NCI-H1092 (cell line): ENCODE data around the gene JMJD1C.
"Not testable (repeated sequence)": the region's sequence is repeated elsewhere in the genome, so short reads cannot be mapped to it uniquely, and the experiment has no call there.

ENCODE experiments used
- DNase-seq: peaks from one replicate; lab custom pipeline; 2025; lab: John Stamatoyannopoulos, UW

Gene JMJD1C, protein sequence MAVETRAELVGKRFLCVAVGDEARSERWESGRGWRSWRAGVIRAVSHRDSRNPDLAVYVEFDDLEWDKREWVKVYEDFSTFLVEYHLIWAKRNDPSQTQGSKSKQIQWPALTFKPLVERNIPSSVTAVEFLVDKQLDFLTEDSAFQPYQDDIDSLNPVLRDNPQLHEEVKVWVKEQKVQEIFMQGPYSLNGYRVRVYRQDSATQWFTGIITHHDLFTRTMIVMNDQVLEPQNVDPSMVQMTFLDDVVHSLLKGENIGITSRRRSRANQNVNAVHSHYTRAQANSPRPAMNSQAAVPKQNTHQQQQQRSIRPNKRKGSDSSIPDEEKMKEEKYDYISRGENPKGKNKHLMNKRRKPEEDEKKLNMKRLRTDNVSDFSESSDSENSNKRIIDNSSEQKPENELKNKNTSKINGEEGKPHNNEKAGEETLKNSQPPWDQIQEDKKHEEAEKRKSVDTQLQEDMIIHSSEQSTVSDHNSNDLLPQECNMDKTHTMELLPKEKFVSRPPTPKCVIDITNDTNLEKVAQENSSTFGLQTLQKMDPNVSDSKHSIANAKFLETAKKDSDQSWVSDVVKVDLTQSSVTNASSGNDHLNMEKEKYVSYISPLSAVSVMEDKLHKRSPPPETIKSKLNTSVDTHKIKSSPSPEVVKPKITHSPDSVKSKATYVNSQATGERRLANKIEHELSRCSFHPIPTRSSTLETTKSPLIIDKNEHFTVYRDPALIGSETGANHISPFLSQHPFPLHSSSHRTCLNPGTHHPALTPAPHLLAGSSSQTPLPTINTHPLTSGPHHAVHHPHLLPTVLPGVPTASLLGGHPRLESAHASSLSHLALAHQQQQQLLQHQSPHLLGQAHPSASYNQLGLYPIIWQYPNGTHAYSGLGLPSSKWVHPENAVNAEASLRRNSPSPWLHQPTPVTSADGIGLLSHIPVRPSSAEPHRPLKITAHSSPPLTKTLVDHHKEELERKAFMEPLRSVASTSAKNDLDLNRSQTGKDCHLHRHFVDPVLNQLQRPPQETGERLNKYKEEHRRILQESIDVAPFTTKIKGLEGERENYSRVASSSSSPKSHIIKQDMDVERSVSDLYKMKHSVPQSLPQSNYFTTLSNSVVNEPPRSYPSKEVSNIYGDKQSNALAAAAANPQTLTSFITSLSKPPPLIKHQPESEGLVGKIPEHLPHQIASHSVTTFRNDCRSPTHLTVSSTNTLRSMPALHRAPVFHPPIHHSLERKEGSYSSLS (N-terminal part only)

DNA sequence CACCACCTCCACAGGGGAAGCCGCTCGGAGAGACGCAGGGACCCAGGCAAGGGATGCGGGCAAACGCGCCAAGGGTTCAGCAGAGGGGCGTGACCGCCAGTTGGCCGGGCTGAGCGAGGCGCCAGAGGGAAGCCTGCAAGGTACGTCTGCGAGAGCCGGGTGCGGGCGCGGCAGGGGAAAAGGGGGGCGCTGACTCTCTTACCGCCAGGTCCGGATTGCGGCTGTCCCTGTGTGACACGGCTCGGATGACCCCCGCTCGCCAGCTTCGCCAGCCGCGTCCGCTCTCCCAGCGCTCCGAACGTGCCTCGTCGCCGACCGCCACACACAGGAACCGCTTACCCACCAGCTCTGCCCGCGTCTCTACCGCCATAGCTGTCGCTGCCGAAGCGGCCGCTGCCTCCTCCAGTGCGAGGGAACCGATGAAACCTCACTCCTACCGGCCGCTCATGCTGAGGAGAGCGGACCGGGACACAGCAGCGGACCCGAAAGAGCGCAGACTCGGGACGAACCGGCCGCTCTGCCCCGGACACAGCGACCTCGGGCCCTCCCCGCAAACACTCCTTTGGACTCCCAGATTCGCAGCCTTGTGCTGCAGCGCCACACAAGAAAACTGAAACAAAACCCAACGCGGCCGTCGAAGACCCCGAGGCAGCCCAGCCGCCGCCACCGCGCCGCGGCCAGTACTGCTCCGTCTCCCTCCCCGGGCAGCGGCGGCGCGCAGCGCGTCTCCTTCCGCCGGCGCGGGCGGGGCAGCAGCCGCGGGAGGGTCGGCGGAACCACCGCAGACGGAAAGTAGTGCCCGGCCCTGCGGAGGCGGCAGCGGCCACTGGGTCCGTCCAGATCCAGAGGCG is at the start of gene JMJD1C:
Gene JMJD1C, minus strand, starts transcription at position 685 of the 851 bp plus-strand sequence. Its CDS starts 315 bp downstream, at position 370.
- peak; percentile 44 for DNase-seq

DNA sequence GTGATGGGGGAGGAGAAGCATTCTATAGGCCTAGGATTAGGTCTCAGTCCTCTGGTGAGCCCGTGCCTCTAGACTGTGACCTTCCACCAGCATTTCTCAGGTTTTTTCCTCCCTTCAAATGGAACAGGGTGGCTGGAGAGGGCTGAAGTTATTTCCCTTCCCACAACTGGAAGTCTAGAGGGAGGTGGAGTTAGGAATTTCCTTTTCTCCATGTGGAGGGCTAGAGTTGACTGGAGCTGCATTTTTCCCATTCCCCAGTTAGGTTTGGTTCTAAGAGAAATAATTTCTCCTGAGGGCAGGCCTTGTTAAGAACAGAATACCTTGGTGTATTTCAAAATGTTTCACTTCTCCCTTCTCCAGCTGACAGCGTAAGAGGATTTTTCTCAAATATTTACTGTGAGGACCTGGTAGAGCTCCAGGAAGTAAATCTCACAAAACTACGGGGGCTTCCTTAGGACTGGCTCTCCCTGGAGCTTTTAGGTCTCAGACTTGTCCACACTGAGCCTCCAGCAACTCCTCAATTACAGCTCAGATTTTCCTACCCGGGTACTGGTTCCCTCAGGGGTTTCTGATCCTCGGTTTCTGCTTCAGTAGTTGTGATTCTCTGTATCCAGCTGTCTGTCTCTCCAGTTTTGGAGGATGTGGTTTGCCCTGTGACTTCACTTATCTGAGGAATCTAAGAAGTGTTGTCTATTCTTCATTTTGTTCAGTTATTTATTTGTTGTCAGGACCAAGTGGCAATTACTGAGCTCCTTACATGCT is 49.4 kb upstream of the JMJD1C start:
- no peak for DNase-seq

DNA sequence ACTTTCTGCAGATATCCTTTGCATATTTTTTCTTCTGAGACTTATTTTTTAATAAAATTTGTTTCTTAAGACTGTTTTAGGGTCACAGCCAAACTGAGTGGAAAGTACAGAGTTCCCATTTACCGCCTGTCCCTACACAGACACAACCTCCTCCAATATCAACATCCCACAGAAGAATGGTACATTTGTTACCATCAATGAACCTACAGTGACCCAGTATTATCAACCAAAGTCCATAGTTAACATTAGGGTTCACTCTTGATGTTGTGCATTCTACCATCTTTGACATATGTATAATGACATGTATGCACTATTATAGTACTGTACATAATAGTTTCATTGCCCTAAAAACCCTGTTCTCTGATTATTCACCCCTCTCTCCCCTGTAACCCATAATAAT is 40.8 kb upstream of the JMJD1C start:
- DNase-seq = no peak

DNA sequence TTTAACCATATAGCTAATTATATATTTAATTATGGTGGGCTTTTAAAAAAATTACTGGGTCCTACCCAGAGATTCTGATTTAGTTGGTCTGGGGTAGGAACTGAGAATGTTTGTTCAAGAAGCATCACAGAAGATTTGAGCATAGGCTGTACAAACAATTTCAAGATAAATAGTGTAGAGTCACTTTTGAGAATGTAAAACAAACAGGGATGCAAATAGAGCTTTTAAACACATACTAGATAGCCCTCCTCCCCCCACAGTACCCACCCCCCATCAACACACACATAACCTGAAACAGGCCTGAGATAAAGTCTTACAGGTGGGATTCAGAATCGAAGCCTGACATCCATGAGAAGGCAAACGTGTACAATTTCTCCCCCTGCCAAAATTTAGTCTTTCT is 39.8 kb upstream of the JMJD1C start:
- DNase-seq = no peak

DNA sequence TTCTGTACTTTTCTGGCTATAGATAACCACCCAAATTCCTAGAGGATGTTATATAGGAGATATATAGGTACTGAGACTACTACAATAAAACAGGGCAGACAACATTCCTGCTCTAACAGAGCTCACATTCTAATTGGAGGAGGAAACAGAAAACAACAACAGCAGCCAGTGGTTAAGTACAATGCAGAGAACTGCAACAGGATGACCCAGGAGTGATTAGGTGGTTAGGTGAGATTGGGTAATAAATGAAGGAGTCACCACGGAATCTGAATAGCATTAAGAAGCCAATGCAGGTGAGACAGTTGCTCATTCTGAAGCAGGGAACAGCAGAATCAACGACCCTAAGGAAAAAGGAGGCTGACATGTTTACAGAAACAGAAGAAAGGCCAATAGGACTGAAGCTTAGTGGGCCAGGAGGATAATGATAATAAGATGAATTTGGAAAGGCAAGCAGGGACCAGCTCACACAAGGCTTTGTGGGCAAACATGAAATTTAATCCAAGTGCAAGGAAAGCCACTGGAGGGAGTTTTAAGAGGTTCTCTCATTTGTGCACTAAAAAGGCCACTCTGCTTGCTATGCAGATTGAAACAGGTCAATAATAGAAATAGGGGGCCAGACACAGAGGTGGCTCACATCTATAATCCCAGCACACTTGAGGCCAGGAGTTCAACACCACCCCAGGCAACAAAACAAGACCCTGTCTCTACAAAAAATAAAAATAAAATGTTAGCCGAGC is 38.5 kb upstream of the JMJD1C start:
- DNase-seq = no peak

DNA sequence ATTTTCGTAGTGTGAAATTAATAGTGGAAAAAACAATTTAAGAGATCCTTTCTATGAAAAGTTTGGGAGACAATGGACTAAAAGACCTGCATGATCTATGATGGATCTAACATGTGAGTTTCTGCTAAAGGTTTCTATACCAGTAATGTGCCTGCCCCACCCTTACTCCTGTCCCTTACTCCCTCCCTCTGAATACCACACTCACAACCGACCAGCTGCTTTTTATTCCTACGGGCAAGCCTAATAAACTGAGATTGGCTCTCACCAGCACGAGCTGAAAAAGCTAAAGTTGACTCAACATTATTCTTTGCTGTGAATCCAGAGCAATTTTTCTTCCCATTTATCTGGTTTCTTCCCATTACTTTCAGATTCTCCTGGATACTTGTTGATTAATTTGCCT is 37.6 kb upstream of the JMJD1C start:
- DNase-seq = no peak

DNA sequence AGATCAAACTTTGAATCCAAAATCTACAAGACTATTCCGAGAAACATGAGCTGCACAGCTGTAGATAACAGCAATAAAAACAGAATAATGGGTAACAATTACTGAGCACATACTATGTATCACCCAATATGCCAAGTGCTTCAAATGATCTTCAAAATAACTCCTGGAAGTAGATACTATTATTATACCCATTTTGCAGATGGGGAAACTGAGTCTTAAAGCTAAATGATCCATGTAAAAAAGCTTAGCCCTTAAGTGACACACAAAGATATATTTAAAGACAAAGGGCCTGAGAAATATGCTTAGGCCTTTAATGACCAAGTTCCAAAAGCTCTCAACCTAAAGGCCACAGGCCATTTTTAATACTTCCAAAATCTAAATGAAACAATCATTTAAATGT is 37.1 kb upstream of the JMJD1C start:
- DNase-seq = no peak

DNA sequence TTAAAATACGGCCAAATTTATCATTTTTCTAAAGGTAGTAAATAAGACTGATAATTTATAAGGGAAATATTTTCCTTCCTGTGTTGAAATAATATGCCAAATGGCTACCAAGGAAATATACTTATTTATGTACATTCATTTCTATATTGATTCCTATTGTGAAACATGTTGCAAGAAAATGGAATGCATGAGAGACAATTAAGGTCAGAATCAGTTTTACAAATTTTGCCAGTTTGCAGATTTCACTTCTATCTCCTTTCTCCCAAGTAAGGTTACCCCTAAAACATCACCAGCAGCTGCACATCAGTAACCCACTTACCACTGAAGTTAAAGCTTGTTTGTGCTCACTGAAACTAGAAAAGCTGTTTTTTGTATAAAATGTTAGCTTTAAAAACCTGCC is 36.2 kb upstream of the JMJD1C start:
- no peak for DNase-seq

DNA sequence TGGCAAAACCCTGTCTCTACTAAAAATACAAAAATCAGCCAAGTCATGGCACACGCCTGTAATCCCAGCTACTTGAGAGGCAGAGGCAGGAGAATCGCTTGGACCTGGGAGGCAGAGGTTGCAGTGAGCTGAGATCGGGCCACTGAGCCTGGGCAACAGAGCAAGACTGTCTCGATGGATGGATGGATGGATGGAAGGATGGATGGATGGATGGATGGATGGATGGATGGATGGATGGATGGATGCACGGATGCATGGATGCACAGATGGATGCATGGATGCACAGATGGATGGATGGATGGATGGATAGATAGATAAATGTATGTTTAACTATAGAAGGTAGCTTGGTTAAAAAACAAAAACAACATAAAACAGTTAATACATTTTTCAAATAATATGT is 34.8 kb upstream of the JMJD1C start:
- not testable (repeated sequence) for DNase-seq

DNA sequence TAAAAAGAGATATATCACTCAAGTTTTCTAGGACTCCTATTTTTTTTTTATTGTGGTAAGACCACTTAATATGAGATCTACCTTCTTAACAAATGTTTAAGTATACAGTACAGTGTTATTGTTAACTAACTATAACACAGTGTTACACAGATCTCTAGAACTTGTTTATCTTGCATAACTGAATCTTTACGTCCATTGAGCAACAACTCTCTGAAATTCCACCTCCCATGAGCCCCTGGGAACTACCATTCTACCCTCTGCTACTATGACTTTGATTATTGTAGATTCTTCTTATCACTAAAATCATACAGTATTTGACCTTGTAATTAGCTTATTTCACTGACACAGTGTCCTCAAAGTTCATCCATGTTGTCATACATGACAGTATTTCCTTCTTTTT is 32.9 kb upstream of the JMJD1C start:
- no peak for DNase-seq

DNA sequence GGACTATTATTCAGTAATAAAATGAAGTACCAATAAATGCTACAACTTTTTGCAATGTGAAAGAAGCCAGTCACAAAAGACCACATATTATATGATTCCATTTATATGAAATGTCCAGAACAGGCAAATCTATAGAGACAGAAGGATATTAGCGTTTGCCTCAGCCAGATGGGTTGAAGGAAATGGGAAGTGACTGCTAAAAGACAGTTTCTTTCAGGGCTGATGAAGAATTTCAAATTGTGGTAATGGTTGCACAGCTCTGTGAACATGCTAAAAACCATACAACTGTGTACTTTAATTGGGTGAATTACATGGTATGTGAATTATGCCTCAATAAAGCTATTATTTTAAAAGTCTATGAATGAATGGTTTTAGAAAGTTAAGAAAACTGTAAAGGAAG is 31.5 kb upstream of the JMJD1C start:
- no peak for DNase-seq

DNA sequence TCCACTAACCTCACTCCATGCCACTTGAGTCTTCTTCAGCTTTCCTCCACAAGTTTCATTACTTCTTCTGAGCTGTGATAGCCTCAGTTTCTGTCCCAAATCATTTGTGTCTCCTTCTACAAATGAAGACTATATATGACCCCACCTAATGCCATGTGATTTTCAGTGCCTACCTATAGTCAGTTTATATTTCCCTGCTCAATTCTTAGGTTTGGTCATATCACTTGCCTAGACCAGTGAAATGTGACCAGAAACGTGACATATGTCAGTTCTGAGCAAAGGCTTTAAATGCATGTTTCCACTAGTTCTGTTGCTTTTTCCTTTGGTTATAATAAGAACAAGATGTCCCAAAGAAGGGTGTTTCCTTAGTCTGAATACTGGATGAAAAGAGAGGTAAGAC is 30.8 kb upstream of the JMJD1C start:
- DNase-seq = no peak

DNA sequence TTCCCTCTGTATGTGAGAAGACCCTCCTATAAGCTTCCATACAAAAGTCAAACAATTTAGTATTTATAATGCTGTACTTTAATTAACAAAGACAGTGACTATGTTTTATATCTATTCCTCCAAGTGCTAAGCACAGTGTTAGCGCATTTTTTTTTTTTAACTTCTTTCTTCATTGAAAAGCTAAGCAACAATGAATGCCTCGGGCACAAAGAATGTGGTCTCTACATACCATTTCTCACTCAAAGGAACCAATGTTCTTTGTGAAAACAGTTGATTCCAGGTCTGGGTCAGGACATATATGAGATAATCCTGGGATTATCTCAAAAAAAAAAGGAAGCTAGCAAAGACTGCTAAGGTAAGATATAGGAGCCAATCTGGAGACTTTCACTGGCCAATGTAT is 29.2 kb upstream of the JMJD1C start:
- DNase-seq = no peak

DNA sequence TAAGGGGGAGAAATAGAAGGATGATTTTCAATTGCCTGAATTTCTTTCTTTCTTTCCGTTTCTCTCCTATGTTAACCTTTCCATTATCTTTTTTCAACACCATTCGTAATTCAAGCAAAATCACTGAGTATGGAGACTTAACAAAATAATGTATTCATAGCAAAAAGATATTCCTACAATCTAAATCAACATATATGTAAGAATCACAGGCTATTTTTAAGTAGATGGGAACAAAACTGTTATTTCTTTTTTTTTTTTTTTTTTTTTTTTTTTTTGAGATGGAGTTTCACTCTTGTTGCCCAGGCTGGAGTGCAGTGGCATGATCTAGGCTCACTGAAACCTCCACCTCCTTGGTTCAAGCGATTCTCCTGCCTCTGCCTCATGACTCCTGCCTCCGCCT is 27.2 kb upstream of the JMJD1C start:
- DNase-seq = no peak

DNA sequence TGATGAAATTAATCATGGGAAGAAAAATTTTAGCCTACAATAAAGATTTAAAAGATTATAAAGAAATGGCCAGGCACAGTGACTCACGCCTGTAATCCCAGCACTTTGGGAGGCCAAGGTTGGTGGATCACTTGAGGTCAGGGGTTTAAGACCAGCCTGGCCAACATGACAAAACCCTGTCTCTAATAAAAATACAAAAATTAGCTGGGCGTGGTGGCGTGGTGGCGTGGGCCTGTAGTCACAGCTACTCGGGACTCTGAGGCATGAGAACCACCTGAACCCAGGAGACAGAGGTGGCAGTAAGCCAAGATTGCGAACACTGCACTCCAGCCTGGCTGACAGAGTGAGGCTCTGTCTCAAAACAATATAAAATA is 26.5 kb upstream of the JMJD1C start:
- DNase-seq = not testable (repeated sequence)

DNA sequence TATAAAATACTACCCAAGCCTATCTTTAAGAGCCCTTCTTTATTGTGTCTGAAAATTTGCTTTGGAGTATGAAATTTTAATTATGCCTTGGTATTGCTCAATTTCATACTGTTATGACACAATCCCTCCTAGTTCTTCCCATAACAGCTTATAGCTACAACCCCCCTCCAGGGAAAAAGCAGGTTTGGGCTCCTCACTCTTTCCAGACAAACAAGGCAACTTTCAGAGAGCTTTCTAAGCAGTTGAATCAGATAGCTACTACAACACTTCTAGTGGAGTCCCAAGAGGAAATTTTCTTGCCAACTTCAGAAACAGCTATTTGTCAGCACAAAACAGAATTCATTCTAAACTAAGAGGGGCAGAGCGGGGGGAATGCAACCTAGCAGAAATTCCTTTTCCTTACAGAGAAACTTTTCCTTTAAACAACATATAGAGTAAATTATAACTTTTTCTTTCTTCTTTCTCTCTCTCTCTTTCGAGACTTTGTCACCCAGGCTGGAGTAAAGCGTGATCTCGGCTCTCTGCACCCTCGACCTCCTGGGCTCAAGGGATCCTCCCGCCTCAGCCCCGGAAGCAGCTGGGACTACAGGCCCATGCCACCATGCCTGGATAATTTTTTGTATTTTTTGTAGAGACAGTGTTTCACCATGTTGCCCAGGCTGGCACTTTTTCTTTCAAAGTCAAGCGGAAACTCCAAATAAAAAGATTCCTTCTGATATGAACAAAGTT is 26.0 kb upstream of the JMJD1C start:
- DNase-seq = no peak

DNA sequence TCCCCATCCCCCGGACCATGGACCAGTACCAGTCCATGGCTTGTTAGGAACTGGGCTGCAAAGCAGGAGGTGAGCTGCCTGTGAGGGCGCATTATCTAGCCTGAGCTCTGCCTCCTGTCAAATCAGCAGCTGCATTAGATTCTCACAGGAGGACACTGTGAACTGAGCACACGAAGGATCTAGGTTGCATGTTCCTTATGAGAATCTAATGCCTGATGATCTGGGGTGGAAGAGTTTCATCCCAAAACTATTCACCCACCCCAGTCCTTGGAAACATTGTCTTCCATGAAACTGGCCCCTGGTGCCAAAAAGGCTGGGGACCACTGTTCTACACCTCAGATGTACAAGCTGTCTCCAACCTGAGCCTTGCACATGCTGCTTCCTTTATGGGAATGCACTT is 24.1 kb upstream of the JMJD1C start:
- DNase-seq = no peak

DNA sequence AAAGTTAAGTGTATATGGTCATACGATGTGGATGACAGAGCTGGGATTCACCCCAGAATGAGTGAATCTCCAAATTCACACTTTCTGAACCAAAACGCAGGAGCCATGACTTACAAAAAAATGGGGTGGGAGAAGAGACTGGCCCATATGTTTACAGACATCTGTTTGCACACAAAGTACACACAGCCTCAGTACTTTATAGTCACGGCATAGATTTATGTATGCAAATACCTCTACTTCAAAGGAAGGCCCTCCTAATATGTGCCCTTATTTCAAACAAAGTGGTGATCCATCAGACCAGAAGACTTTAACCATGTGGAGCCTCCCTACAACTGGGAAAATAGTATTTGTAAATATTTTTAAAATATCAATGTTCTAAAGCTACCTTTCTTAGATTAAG is 22.2 kb upstream of the JMJD1C start:
- DNase-seq = no peak

DNA sequence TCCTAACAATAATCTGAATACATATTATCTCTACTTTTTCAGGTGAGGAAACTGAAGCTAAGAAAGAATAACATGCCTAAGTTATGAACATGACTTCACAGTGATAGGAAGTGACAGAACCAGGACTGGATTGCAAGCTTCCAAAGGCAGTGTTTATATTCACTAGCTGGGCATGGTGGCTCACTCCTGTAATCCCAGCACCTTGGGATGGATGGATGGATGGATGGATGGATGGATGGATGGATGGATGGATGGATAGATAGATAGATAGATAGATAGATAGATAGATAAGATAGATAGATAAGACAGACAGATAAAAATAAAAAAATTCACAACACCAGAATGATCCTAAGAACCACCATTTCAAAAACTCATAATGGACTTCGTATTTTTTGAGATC is 18.2 kb upstream of the JMJD1C start:
- DNase-seq = no peak
